ENCODE data around the gene AKT3. TPM values are rescaled to one million over a fixed set of nuclear protein-coding genes. Genes with fewer than 3 reads are reported as not detected.

The AKT3 gene
- total and polyA plus RNA-seq, 8 donors: 4.2 to 24.1 (median 11.6) TPM

DNA sequence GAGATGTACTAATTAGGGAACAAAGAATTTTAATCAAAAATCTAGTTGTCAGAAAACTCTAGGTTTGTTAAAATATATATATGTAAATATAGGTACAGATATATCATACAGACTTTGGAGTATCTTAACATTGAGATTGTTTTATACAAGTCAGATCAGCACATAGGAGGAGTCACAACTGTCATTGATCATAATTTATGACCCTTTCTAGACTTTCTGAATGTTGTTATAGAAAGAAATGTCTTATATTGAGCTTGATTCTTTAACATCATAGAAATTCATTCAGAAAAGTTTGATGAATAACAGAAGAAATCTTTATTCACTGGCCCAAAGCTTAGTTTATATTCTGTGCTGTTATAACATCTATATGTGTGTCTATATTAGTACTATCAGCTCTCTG is 408.4 kb downstream of the AKT3 start:
- ATAC-seq (no peak), DNase-seq (no peak), FAIRE-seq (no peak)
- Histone ChIP-seq H3K4me1 (no peaks in the 10 kb centered on the region), H3K36me3 (no peaks in the 10 kb centered on the region), H3K27me3 (no peaks in the 10 kb centered on the region), H3K9me3 (no peaks in the 10 kb centered on the region), H3K4me3 (no peak overlapping the region), H3K27ac (no peak overlapping the region)
- intact Hi-C loops (cut with DNase I): no loop called here
- TF ChIP-seq, protein P1, sequence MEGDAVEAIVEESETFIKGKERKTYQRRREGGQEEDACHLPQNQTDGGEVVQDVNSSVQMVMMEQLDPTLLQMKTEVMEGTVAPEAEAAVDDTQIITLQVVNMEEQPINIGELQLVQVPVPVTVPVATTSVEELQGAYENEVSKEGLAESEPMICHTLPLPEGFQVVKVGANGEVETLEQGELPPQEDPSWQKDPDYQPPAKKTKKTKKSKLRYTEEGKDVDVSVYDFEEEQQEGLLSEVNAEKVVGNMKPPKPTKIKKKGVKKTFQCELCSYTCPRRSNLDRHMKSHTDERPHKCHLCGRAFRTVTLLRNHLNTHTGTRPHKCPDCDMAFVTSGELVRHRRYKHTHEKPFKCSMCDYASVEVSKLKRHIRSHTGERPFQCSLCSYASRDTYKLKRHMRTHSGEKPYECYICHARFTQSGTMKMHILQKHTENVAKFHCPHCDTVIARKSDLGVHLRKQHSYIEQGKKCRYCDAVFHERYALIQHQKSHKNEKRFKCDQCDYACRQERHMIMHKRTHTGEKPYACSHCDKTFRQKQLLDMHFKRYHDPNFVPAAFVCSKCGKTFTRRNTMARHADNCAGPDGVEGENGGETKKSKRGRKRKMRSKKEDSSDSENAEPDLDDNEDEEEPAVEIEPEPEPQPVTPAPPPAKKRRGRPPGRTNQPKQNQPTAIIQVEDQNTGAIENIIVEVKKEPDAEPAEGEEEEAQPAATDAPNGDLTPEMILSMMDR (IDR thresholded peaks at IDR 0.05): no peak

DNA sequence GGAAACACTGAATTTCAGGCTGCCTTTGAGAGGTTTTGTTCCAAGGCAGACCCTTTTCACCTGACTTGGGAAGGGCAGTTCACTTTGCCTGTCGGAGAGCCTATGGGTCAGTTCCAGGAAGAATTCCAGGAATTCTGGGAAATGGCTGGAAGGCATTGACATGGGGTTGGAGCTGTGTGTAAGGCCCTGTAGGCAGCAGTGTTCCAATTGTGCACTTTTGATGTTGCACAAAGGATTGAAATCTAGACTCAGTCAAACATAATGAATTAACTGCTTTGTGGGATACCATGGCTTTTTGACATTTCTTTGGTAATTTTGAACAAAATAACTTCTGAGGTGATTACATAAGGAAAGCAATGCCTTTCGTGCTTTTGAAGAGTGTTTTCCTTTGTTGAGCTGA is 409.6 kb downstream of the AKT3 start:
- H3K27ac ChIP-seq: no peak overlapping the region
- 92 to 94% methylated on average over 2 of the region's 2 CpGs for WGBS, 2 donors
- H3K36me3 ChIP-seq: no peaks in the 10 kb centered on the region
- no peaks in the 10 kb centered on the region for H3K9me3 ChIP-seq
- DNase-seq: no peak
- no peaks in the 10 kb centered on the region for H3K27me3 ChIP-seq
- H3K4me3 ChIP-seq: no peak overlapping the region
- FAIRE-seq: no peak
- TF ChIP-seq, protein P1 (IDR thresholded peaks at IDR 0.05): no peak
- intact Hi-C loops (cut with DNase I): no loop called here
- H3K4me1 ChIP-seq: no peaks in the 10 kb centered on the region
- no peak for ATAC-seq

DNA sequence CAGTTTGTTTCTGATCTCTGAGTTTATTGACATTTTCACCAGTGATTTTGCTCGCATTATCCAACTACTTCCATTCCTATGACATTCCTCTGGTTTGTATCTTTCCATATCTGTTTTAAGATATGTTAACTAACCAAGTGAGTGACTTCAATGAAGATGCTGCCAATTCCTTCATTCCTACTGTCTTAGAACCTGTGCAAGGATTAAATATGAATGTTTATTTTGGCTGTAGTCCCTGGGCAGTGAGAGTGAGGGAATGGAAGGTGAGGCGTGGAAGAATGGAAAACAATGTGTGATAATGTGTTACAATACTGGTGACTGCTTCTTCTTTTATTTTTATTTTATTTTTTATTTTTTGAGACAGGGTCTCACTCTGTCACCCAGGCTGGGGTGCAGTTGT is 411.2 kb downstream of the AKT3 start:
- no peaks in the 10 kb centered on the region for H3K27me3 ChIP-seq
- intact Hi-C loops (cut with DNase I): no loop called here
- TF ChIP-seq, protein P1 (IDR thresholded peaks at IDR 0.05): no peak
- no peak overlapping the region for H3K27ac ChIP-seq
- FAIRE-seq (no peak), DNase-seq (no peak), ATAC-seq (peak in 1 of 4 donors; percentile 19)
- no peaks in the 10 kb centered on the region for H3K9me3 ChIP-seq
- no peaks in the 10 kb centered on the region for H3K36me3 ChIP-seq
- no peak overlapping the region for H3K4me3 ChIP-seq
- H3K4me1 ChIP-seq: no peaks in the 10 kb centered on the region
- WGBS, 2 donors: 54 to 61% methylated on average over 2 of the region's 2 CpGs

Other genes starting within 250 kb of the AKT3 start
- gene ZBTB18, start 201.0 kb upstream of the AKT3 start, total RNA-seq: 10 to 100 TPM; 13.7 to 18.5 (median 15.1) TPM
- gene ZBTB18, start 201.0 kb upstream of the AKT3 start, polyA plus RNA-seq: 10 to 100 TPM; 12.8 to 14.5 TPM

Data from pancreas (tissue), 10 donors.